Choroid plexus epithelial cell (primary cell): ENCODE results near the gene CSHL1.
A peak's percentile ranks its signal among the peaks of the same experiment; 100 is the strongest.
"Not testable (repeated sequence)": the region's sequence is repeated elsewhere in the genome, so short reads cannot be mapped to it uniquely, and the experiment has no call there.

Experiments
- DNase-seq: peaks from one replicate; pipeline ENCODE4 v3.0.0-alpha.2; 2010; ENCODE audit warnings: low read depth
- H3K4me3 ChIP-seq: 2 replicates; pipeline ENCODE4 v1.5.1; 2011; ENCODE audit warnings: low read depth, mild to moderate bottlenecking, control low read depth, low read length, moderate library complexity
- CTCF ChIP-seq: conservative IDR thresholded peaks from 2 replicates; pipeline ENCODE4 v1.5.1; 2011; ENCODE audit warnings: low read depth, mild to moderate bottlenecking, control low read depth, inconsistent platforms, low read length, moderate library complexity

Gene CSHL1

DNA sequence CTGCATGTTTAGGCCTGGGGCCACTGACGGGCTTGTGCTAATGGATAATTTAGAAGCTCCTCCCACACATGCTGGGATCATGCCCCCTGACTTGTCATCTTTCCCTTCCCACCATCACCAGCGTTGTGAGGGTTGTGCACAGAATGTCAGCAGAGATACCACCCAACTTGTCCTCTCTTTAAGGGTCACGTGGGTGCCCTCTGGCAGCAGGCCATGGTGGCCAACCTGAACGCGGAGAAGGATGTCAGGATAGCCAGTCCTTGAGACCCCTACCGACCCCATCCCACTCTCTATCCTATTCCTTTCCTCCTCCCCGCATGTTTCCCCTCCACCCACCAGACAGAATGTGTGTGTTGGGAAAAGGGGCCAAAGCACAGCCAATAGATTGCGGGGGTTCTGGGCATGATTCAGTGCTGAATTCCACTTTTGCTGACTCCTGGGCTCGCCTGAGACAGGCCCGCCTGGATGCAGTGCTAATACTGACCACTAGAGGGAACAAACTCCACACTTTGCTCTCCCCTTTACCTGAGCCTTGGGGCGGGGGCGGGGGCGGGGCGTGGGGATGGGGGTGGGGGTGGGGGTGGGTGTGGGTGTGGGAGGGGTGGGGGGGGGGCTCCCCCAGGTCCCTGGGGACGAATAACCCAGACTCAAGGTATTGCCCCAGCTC is 29.0 kb downstream of the CSHL1 start, which contains the start of gene GH2:
TSS of gene GH2 (minus strand) at position 10 of the 667 bp plus-strand sequence. CDS start 143 bp downstream, outside the sequence.
- DNase-seq = peak; percentile 62

DNA sequence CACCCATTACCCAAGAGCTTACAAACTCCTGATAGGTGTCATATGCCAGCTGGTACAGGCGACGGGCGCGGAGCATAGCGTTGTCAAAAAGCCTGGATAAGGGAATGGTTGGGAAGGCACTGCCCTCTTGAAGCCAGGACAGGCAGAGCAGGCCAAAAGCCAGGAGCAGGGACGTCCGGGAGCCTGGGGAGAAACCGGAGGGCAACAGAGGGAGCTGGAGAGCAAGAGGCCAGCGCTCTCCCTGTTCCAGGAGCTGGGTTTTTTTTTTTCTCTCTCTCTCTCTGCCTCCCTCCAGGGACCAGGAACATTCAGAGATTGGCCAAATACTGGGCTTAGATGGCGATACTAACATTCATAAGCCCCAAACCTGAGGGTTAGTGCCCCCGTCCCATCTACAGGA is 29.7 kb downstream of the CSHL1 start:
- not testable (repeated sequence) for H3K4me3 ChIP-seq, DNase-seq

More for the DNA sequence above, 29.0 kb downstream of the CSHL1 start, which contains the start of gene GH2:
- TF ChIP-seq CTCF = peak; percentile 73
- H3K4me3 ChIP-seq = no peak within 1 kb of the TSS

DNA sequence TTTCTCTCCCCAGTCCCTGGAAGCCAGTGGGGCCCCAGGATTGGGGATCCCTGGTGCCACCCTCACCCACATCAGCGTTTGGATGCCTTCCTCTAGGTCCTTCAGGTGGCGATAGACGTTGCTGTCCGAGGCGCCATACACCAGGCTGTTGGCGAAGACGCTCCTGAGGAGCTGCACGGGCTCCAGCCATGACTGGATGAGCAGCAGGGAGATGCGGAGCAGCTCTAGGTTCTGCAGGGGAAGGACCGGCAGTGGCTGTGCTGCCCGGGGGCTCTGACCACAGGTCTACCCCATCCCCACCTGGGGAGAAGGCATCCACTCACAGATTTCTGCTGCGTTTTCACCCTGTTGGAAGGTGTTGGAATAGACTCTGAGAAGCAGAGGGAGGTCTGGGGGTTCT is 30.4 kb downstream of the CSHL1 start:
- no peak overlapping the region for H3K4me3 ChIP-seq
- DNase-seq = no peak
- TF ChIP-seq CTCF = no peak

- not testable (repeated sequence) for H3K4me3 ChIP-seq, DNase-seq
Observed at GRCh38 chr17:63878413-63878812, 32.6 kb downstream of the CSHL1 start.

DNA sequence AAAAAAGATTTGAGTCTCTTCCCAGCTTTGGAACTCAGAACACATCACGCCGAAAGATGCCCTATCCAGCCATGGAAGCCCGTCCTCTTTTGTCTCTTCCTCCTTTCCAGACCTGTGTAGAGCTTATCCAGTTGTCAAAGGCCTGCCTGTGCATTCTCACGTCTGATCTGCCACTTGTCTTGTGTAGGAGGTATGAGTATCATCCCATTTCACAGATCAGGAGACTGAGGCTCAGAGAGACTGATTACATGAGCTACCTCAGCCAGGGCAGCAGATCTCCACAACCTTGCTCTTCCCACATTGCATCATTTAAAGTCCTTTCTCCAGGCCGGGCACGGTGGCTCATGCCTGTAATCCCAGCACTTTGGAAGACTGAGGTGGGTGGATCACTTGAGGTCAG is 36.4 kb downstream of the CSHL1 start:
- DNase-seq, H3K4me3 ChIP-seq: not testable (repeated sequence)

- not testable (repeated sequence) for DNase-seq, H3K4me3 ChIP-seq
Observed at GRCh38 chr17:63874061-63874626, 36.9 kb downstream of the CSHL1 start.

- H3K4me3 ChIP-seq, DNase-seq: not testable (repeated sequence)
Observed at GRCh38 chr17:63873577-63873976, 37.5 kb downstream of the CSHL1 start, which contains the start of gene CSH2. Gene CSH2, minus strand, starts transcription at chr17:63873677. Its CDS starts 63 bp downstream, at chr17:63873614.

- not testable (repeated sequence) for H3K4me3 ChIP-seq, DNase-seq
Observed at GRCh38 chr17:63871646-63872365, 39.3 kb downstream of the CSHL1 start.

GRCh38 chr17:63870292-63870665 is 40.8 kb downstream of the CSHL1 start:
- not testable (repeated sequence) for DNase-seq, H3K4me3 ChIP-seq

DNA sequence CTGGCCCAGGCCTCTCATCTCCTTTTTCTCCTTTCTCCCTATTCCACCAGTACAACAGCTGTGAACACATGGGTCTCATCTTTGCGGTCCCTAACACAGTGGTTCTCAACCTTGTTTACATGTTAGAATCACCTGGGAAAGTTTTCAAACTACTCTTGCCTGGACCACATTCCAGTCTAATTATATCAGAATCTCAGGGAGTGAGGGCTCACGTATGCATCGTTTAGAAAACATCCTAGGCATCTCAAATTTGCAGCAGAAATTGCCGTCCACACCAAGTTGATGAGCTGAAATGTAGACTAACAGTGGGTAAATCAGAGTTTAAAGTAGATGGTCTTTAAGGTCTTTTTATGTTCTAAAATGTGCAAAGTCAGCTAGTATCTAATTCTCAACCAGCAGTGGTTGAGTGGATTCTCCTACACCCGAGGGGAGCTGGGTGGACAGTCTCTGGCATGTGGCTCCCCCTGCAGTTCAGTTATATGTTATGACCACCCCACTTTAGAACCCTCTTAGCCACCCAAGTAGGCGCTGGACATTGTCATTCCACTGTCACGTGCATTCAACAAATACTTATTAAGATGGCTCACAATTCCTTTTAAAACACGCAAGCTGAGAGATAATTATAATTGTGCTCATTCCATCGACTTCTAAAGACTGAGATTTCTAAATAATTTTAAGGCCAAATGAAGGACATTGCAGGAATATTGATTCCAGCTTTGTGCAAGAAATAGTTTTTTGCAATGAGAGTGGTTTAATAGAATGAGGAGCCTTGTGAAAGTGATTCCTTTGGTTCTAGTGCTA is 41.4 kb downstream of the CSHL1 start:
- peak; percentile 43 for DNase-seq
- peak; percentile 41 for TF ChIP-seq CTCF
- not testable (repeated sequence) for H3K4me3 ChIP-seq
